Adrenal gland (tissue), 5 donors: Measurements from ENCODE around the gene SPEG.

Experiments used
- CTCF ChIP-seq, 6 experiments: fragments of 450-650 bp in 4 of 6; fragments of 200-600 bp in 2 of 6; sonication (generic) in 1 of 6; IDR thresholded peaks; 1 replicate in 5 of 6; 2 replicates in 1 of 6; pipeline versions ENCODE4 v1.5.1 to v1.8.0; 2016 to 2021; ENCODE audit warnings: antibody characterized with exemption in 6 of 6, mild to moderate bottlenecking in 2 of 6, moderate library complexity in 1 of 6
- POLR2A ChIP-seq, 2 donors: fragments of 450-650 bp; IDR thresholded peaks; one replicate each; pipeline ENCODE4 v1.6.1; 2017; ENCODE audit warnings: antibody characterized with exemption in 2 of 2, mild to moderate bottlenecking in 2 of 2, moderate library complexity in 1 of 2
- donor health status: DM: no; HTN: no; CAD: no.

GRCh38 chr2:219447242-219448098 lies 12.8 kb downstream of the SPEG start:
- TF ChIP-seq CTCF (IDR thresholded peaks at IDR 0.05): no peak
- no peak for TF ChIP-seq POLR2A (IDR thresholded peaks at IDR 0.05)
